ENCODE measurements around the gene FECH. TPM values are rescaled to one million over a fixed set of nuclear protein-coding genes. Genes with fewer than 3 reads are reported as not detected.

Gene FECH
- total RNA-seq, 1 experiment from 2014 or later, result 37.2 TPM

- DNase-seq (ENCODE audit: low spot score), result no peak
Measured at GRCh38 chr18:57581301-57581934, 5.1 kb downstream of the FECH start.

- no peak for DNase-seq (ENCODE audit: low spot score)
Measured at GRCh38 chr18:57579934-57580333, 6.6 kb downstream of the FECH start.

GRCh38 chr18:57576316-57576715 is 10.2 kb downstream of the FECH start:
- no peak for DNase-seq (ENCODE audit: low spot score)

GRCh38 chr18:57575542-57575941 is 11.0 kb downstream of the FECH start:
- no peak for DNase-seq (ENCODE audit: low spot score)

GRCh38 chr18:57574866-57575265 is 11.6 kb downstream of the FECH start:
- DNase-seq (ENCODE audit: low spot score), result no peak

GRCh38 chr18:57570162-57570561 is 16.3 kb downstream of the FECH start:
- no peak for DNase-seq (ENCODE audit: low spot score)

- no peak for DNase-seq (ENCODE audit: low spot score)
Measured at GRCh38 chr18:57569133-57569532, 17.4 kb downstream of the FECH start.

GRCh38 chr18:57561728-57562423 is 24.6 kb downstream of the FECH start:
- peak; percentile 68 for DNase-seq (ENCODE audit: low spot score)

- DNase-seq (ENCODE audit: low spot score), result no peak
Measured at GRCh38 chr18:57561261-57561660, 25.2 kb downstream of the FECH start.

- no peak for DNase-seq (ENCODE audit: low spot score)
Measured at GRCh38 chr18:57559314-57559713, 27.2 kb downstream of the FECH start.

- DNase-seq (ENCODE audit: low spot score), result no peak
Measured at GRCh38 chr18:57555134-57555533, 31.4 kb downstream of the FECH start.

- DNase-seq (ENCODE audit: low spot score), result no peak
Measured at GRCh38 chr18:57550510-57550909, 36.0 kb downstream of the FECH start.

- no peak for DNase-seq (ENCODE audit: low spot score)
Measured at GRCh38 chr18:57547260-57547659, 39.2 kb downstream of the FECH start.

- DNase-seq (ENCODE audit: low spot score), result no peak
Measured at GRCh38 chr18:57544936-57545660, 41.4 kb downstream of the FECH start.

- DNase-seq (ENCODE audit: low spot score), result no peak
Measured at GRCh38 chr18:57543560-57543959, 42.9 kb downstream of the FECH start.

- no peak for DNase-seq (ENCODE audit: low spot score)
Measured at GRCh38 chr18:57542812-57543427, 43.6 kb downstream of the FECH start.

- no peak for DNase-seq (ENCODE audit: low spot score)
Measured at GRCh38 chr18:57542126-57542525, 44.4 kb downstream of the FECH start.

GRCh38 chr18:57539702-57540101 is 46.8 kb downstream of the FECH start:
- no peak for DNase-seq (ENCODE audit: low spot score)

GRCh38 chr18:57538614-57539013 is 47.9 kb downstream of the FECH start:
- DNase-seq (ENCODE audit: low spot score), result no peak

GRCh38 chr18:57534511-57534909 is 52.0 kb downstream of the FECH start:
- DNase-seq (ENCODE audit: low spot score), result no peak

GRCh38 chr18:57533868-57534510 is 52.5 kb downstream of the FECH start:
- DNase-seq (ENCODE audit: low spot score), result no peak

All from HT-29 (cell line).